ENCODE measurements around the gene ICAM2.
A peak's percentile ranks its signal among the peaks of the same experiment; 100 is the strongest.

- TF ChIP-seq CTCF (IDR thresholded peaks at IDR 0.05) (no peak), POLR2A (IDR thresholded peaks at IDR 0.05) (peak in 1 of 2 donors; percentile 13)
Observed at GRCh38 chr17:63961355-63962212, 58.8 kb downstream of the ICAM2 start.

Data from thyroid gland (tissue), 4 donors.